ENCODE results near the gene CCDC7. TPM values are rescaled to one million over a fixed set of nuclear protein-coding genes. Genes with fewer than 3 reads are reported as not detected.
"Not testable (repeated sequence)": the region's sequence is repeated elsewhere in the genome, so short reads cannot be mapped to it uniquely, and the experiment has no call there.

CCDC7 gene
- polyA plus RNA-seq, 2 donors, result 0.46 to 0.96 TPM

GRCh38 chr10:32605787-32606186, 159.8 kb downstream of the CCDC7 start:
- Histone ChIP-seq H3K9me3 (ENCODE audit: control insufficient read depth in 2 of 2, insufficient read depth in 1 of 2, low read depth in 1 of 2, low read length in 1 of 2) (peaks cover 0 to 2% of the 10 kb centered on the region in 2 donors), H3K27ac (ENCODE audit: low read depth in 2 of 2, low read length in 1 of 2) (no peak overlapping the region), H3K36me3 (ENCODE audit: control insufficient read depth in 2 of 2, insufficient read depth in 2 of 2, low read length in 1 of 2) (no peaks in the 10 kb centered on the region), H3K4me1 (ENCODE audit: control insufficient read depth in 2 of 2, insufficient read depth in 2 of 2, low read length in 1 of 2) (no peaks in the 10 kb centered on the region), H3K27me3 (ENCODE audit: control insufficient read depth in 1 of 2, insufficient read depth in 2 of 2, low read length in 2 of 2) (no peaks in the 10 kb centered on the region), H3K4me3 (ENCODE audit: low read depth in 1 of 2, low read length in 2 of 2) (no peak overlapping the region)
- WGBS, 2 donors, result 76 to 80% methylated on average over 2 of the region's 2 CpGs

- H3K27ac ChIP-seq (ENCODE audit: low read depth in 2 of 2, low read length in 1 of 2); H3K9me3 ChIP-seq (ENCODE audit: control insufficient read depth in 2 of 2, insufficient read depth in 1 of 2, low read depth in 1 of 2, low read length in 1 of 2); H3K27me3 ChIP-seq (ENCODE audit: control insufficient read depth in 1 of 2, insufficient read depth in 2 of 2, low read length in 2 of 2); H3K36me3 ChIP-seq (ENCODE audit: control insufficient read depth in 2 of 2, insufficient read depth in 2 of 2, low read length in 1 of 2); H3K4me1 ChIP-seq (ENCODE audit: control insufficient read depth in 2 of 2, insufficient read depth in 2 of 2, low read length in 1 of 2); H3K4me3 ChIP-seq (ENCODE audit: low read depth in 1 of 2, low read length in 2 of 2): not testable (repeated sequence)
- WGBS, 2 donors, result 95 to 97% methylated on average over 2 of the region's 2 CpGs
These were observed 164.6 kb downstream of the CCDC7 start for GRCh38 chr10:32610543-32610942.

DNA sequence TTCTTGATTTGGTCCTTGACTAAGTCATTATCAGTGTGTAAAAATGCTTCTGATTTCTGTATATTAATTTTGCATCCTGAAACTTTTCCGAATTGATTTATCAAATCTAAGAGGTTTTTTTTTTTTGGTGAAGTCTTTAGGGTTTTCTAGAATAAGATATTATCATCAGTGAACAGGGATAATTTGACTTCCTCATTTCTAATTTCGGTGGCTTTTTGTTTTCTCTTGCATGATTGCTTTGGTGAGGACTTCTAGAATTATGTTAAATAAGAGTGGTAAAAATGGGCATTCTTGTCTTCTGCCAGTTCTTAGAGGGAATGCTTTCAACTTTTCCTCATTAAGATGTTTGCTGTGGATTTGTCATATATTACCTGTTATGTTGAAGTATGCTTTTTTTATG, 170.5 kb downstream of the CCDC7 start:
- no peaks in the 10 kb centered on the region for H3K9me3 ChIP-seq (ENCODE audit: control insufficient read depth in 2 of 2, insufficient read depth in 1 of 2, low read depth in 1 of 2, low read length in 1 of 2)
- H3K36me3 ChIP-seq (ENCODE audit: control insufficient read depth in 2 of 2, insufficient read depth in 2 of 2, low read length in 1 of 2), result no peaks in the 10 kb centered on the region
- H3K27me3 ChIP-seq (ENCODE audit: control insufficient read depth in 1 of 2, insufficient read depth in 2 of 2, low read length in 2 of 2), result no peaks in the 10 kb centered on the region
- no peak overlapping the region for H3K4me3 ChIP-seq (ENCODE audit: low read depth in 1 of 2, low read length in 2 of 2)
- H3K27ac ChIP-seq (ENCODE audit: low read depth in 2 of 2, low read length in 1 of 2), result no peak overlapping the region
- H3K4me1 ChIP-seq (ENCODE audit: control insufficient read depth in 2 of 2, insufficient read depth in 2 of 2, low read length in 1 of 2), result no peaks in the 10 kb centered on the region
- WGBS, 2 donors, result 78 to 83% methylated on average over 2 of the region's 2 CpGs

DNA sequence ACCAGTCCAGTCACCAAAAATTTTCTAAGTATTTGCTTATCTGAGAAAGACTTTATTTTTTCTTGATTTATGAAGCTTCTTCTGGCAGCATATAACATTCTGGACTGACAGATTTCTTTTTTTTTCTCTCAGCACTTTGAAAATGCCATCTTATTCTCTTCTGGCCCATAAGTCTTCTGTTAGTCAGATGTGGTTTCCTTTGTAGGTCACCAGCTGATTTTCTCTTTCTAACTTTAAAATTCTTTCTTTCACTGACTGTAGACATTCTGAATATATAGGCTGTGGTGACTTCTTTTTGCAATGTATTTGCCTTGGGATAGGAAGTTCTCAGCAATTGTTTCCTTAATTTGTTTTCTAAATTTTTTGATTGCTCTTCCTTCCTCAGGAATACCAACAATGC, 172.5 kb downstream of the CCDC7 start:
- Histone ChIP-seq H3K27ac (ENCODE audit: low read depth in 2 of 2, low read length in 1 of 2) (no peak overlapping the region), H3K36me3 (ENCODE audit: control insufficient read depth in 2 of 2, insufficient read depth in 2 of 2, low read length in 1 of 2) (no peaks in the 10 kb centered on the region)

GRCh38 chr10:32621969-32622368, 176.0 kb downstream of the CCDC7 start:
- 86 to 93% methylated on average over 1 of the region's 1 CpG for WGBS, 2 donors
- no peaks in the 10 kb centered on the region for H3K9me3 ChIP-seq (ENCODE audit: control insufficient read depth in 2 of 2, insufficient read depth in 1 of 2, low read depth in 1 of 2, low read length in 1 of 2)
- peaks cover 0 to 2% of the 10 kb centered on the region in 2 donors for H3K36me3 ChIP-seq (ENCODE audit: control insufficient read depth in 2 of 2, insufficient read depth in 2 of 2, low read length in 1 of 2)
- no peaks in the 10 kb centered on the region for H3K27me3 ChIP-seq (ENCODE audit: control insufficient read depth in 1 of 2, insufficient read depth in 2 of 2, low read length in 2 of 2)
- no peaks in the 10 kb centered on the region for H3K4me1 ChIP-seq (ENCODE audit: control insufficient read depth in 2 of 2, insufficient read depth in 2 of 2, low read length in 1 of 2)
- H3K27ac ChIP-seq (ENCODE audit: low read depth in 2 of 2, low read length in 1 of 2), result no peak overlapping the region
- no peak overlapping the region for H3K4me3 ChIP-seq (ENCODE audit: low read depth in 1 of 2, low read length in 2 of 2)

More for the DNA sequence above, 172.5 kb downstream of the CCDC7 start:
- Histone ChIP-seq H3K4me1 (ENCODE audit: control insufficient read depth in 2 of 2, insufficient read depth in 2 of 2, low read length in 1 of 2) (no peaks in the 10 kb centered on the region), H3K9me3 (ENCODE audit: control insufficient read depth in 2 of 2, insufficient read depth in 1 of 2, low read depth in 1 of 2, low read length in 1 of 2) (no peaks in the 10 kb centered on the region), H3K4me3 (ENCODE audit: low read depth in 1 of 2, low read length in 2 of 2) (no peak overlapping the region), H3K27me3 (ENCODE audit: control insufficient read depth in 1 of 2, insufficient read depth in 2 of 2, low read length in 2 of 2) (no peaks in the 10 kb centered on the region)

DNA sequence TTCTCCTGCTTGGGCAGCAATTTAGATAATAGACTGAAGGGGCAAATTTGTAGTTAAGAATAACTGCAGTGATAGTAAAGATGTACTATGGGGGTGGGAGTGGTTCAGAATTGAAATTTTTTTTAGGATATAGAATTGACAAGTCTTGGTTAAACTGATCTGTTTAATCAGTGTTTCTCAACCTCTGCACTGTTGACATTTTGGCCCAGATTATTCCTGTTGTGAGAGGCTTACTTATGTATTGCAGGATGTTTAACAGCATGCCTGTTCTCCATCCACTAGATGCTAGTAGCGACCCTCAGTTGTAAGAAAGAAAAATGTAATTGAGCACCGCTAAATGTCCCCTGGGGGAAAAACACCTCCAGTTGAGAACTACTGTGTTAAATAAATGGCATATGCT, 176.5 kb downstream of the CCDC7 start:
- H3K36me3 ChIP-seq (ENCODE audit: control insufficient read depth in 2 of 2, insufficient read depth in 2 of 2, low read length in 1 of 2), result peaks cover 0 to 2% of the 10 kb centered on the region in 2 donors
- no peaks in the 10 kb centered on the region for H3K4me1 ChIP-seq (ENCODE audit: control insufficient read depth in 2 of 2, insufficient read depth in 2 of 2, low read length in 1 of 2)
- no peaks in the 10 kb centered on the region for H3K9me3 ChIP-seq (ENCODE audit: control insufficient read depth in 2 of 2, insufficient read depth in 1 of 2, low read depth in 1 of 2, low read length in 1 of 2)
- no peak overlapping the region for H3K27ac ChIP-seq (ENCODE audit: low read depth in 2 of 2, low read length in 1 of 2)
- H3K27me3 ChIP-seq (ENCODE audit: control insufficient read depth in 1 of 2, insufficient read depth in 2 of 2, low read length in 2 of 2), result no peaks in the 10 kb centered on the region
- no peak overlapping the region for H3K4me3 ChIP-seq (ENCODE audit: low read depth in 1 of 2, low read length in 2 of 2)
- WGBS, 2 donors, result 82 to 84% methylated on average over 2 of the region's 2 CpGs

- WGBS, 2 donors, result 60 to 97% methylated on average over 1 of the region's 1 CpG
- H3K4me1 ChIP-seq (ENCODE audit: control insufficient read depth in 2 of 2, insufficient read depth in 2 of 2, low read length in 1 of 2), result no peaks in the 10 kb centered on the region
- H3K27ac ChIP-seq (ENCODE audit: low read depth in 2 of 2, low read length in 1 of 2), result no peak overlapping the region
- peaks cover 0 to 2% of the 10 kb centered on the region in 2 donors for H3K36me3 ChIP-seq (ENCODE audit: control insufficient read depth in 2 of 2, insufficient read depth in 2 of 2, low read length in 1 of 2)
- H3K4me3 ChIP-seq (ENCODE audit: low read depth in 1 of 2, low read length in 2 of 2), result no peak overlapping the region
- no peaks in the 10 kb centered on the region for H3K9me3 ChIP-seq (ENCODE audit: control insufficient read depth in 2 of 2, insufficient read depth in 1 of 2, low read depth in 1 of 2, low read length in 1 of 2)
- H3K27me3 ChIP-seq (ENCODE audit: control insufficient read depth in 1 of 2, insufficient read depth in 2 of 2, low read length in 2 of 2), result no peaks in the 10 kb centered on the region
These were observed 181.2 kb downstream of the CCDC7 start for GRCh38 chr10:32627183-32627582.

- Histone ChIP-seq H3K9me3 (ENCODE audit: control insufficient read depth in 2 of 2, insufficient read depth in 1 of 2, low read depth in 1 of 2, low read length in 1 of 2) (no peaks in the 10 kb centered on the region), H3K27ac (ENCODE audit: low read depth in 2 of 2, low read length in 1 of 2) (no peak overlapping the region), H3K4me3 (ENCODE audit: low read depth in 1 of 2, low read length in 2 of 2) (no peak overlapping the region)
These were observed 184.0 kb downstream of the CCDC7 start for GRCh38 chr10:32629910-32630309.

GRCh38 chr10:32646535-32646934, 200.6 kb downstream of the CCDC7 start:
- Histone ChIP-seq H3K27ac (ENCODE audit: low read depth in 2 of 2, low read length in 1 of 2) (no peak overlapping the region), H3K4me1 (ENCODE audit: control insufficient read depth in 2 of 2, insufficient read depth in 2 of 2, low read length in 1 of 2) (no peaks in the 10 kb centered on the region), H3K4me3 (ENCODE audit: low read depth in 1 of 2, low read length in 2 of 2) (no peak overlapping the region), H3K9me3 (ENCODE audit: control insufficient read depth in 2 of 2, insufficient read depth in 1 of 2, low read depth in 1 of 2, low read length in 1 of 2) (peaks cover 0 to 3% of the 10 kb centered on the region in 2 donors), H3K36me3 (ENCODE audit: control insufficient read depth in 2 of 2, insufficient read depth in 2 of 2, low read length in 1 of 2) (no peaks in the 10 kb centered on the region), H3K27me3 (ENCODE audit: control insufficient read depth in 1 of 2, insufficient read depth in 2 of 2, low read length in 2 of 2) (no peaks in the 10 kb centered on the region)
- WGBS, 2 donors, result 91 to 93% methylated on average over 1 of the region's 1 CpG

More at GRCh38 chr10:32629910-32630309, 184.0 kb downstream of the CCDC7 start:
- Histone ChIP-seq H3K27me3 (ENCODE audit: control insufficient read depth in 1 of 2, insufficient read depth in 2 of 2, low read length in 2 of 2) (no peaks in the 10 kb centered on the region), H3K36me3 (ENCODE audit: control insufficient read depth in 2 of 2, insufficient read depth in 2 of 2, low read length in 1 of 2) (no peaks in the 10 kb centered on the region), H3K4me1 (ENCODE audit: control insufficient read depth in 2 of 2, insufficient read depth in 2 of 2, low read length in 1 of 2) (no peaks in the 10 kb centered on the region)

- Histone ChIP-seq H3K9me3 (ENCODE audit: control insufficient read depth in 2 of 2, insufficient read depth in 1 of 2, low read depth in 1 of 2, low read length in 1 of 2) (no peaks in the 10 kb centered on the region), H3K27me3 (ENCODE audit: control insufficient read depth in 1 of 2, insufficient read depth in 2 of 2, low read length in 2 of 2) (no peaks in the 10 kb centered on the region), H3K4me3 (ENCODE audit: low read depth in 1 of 2, low read length in 2 of 2) (no peak overlapping the region), H3K4me1 (ENCODE audit: control insufficient read depth in 2 of 2, insufficient read depth in 2 of 2, low read length in 1 of 2) (no peaks in the 10 kb centered on the region), H3K36me3 (ENCODE audit: control insufficient read depth in 2 of 2, insufficient read depth in 2 of 2, low read length in 1 of 2) (no peaks in the 10 kb centered on the region), H3K27ac (ENCODE audit: low read depth in 2 of 2, low read length in 1 of 2) (no peak overlapping the region)
- WGBS, 2 donors, result 71 to 79% methylated on average over 1 of the region's 1 CpG
These were observed 204.3 kb downstream of the CCDC7 start for GRCh38 chr10:32650246-32650655.
